Retinal pigment epithelial cell (primary cell): ENCODE data around the gene HHIPL1.
"Not testable (repeated sequence)": the region's sequence is repeated elsewhere in the genome, so short reads cannot be mapped to it uniquely, and the experiment has no call there.

Source experiments
- DNase-seq: peaks from one replicate; pipeline ENCODE4 v3.0.0-alpha.2; 2010; ENCODE audit warnings: low read depth
- H3K4me3 ChIP-seq: 2 replicates; pipeline ENCODE4 v1.5.1; 2011; ENCODE audit warnings: mild to moderate bottlenecking, low read length, control low read depth, moderate library complexity
- CTCF ChIP-seq: conservative IDR thresholded peaks from 2 replicates; pipeline ENCODE4 v1.5.1; 2011; ENCODE audit warnings: low read depth, low read length, control low read depth, inconsistent platforms

Gene HHIPL1

DNA sequence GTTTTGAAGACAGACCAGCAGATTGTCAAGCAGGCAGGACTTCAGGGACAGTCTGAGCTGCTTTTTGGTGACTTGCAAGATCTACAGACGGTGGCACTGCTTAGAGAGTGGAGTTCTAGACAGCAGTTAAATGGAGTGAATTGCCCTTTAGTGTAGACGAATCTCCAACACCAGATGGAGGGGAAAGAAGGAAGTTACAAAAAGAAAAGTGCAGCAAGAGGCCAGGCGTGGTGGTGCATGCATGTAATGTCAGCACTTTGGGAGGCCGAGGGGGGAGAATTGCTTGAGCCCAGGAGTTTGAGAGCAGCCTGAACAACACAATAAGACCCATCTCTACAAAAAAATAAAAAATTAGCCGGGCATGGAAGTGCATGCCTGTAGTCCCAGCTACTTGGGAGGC is 8.4 kb upstream of the HHIPL1 start:
- TF ChIP-seq CTCF, result no peak
- no peak overlapping the region for H3K4me3 ChIP-seq
- DNase-seq, result no peak

DNA sequence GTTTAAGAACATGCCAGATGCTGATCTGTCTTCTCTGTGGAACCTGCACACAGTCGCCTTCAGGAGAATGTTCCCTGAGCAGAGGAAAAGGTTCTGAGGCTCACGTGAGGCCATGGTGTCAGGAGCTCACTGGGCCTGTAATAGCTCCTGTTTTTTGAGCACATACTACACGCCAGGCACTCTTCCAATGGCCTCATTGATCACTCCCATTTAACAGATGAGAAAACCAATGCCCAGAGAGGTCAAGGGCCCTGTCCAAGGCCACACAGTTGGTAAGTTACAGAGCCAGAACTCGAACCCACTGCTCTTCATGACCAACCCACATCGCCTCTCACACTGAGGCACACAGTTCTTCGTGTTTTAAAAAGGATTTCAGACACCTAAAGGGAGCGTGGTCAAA is 7.3 kb upstream of the HHIPL1 start:
- no peak overlapping the region for H3K4me3 ChIP-seq
- TF ChIP-seq CTCF, result no peak
- no peak for DNase-seq

DNA sequence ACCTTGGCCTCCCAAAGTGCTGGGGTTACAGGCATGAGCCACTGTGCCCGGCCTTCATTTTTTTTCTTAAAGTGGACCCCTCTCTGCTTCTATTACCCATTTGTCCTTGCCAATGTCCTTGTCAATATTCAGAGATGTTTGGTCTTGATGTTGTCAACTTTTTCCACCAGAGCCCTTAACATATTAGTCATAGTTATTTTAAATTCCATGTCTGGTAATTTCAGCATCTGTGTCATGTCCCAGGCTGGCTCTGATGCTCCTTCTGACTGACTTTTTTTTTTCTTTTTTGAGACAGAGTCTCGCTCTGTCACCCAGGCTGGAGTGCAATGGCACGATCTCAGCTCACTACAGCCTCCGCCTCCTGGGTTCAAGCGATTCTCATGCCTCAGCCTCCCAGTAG is 2.2 kb upstream of the HHIPL1 start:
- H3K4me3 ChIP-seq, DNase-seq: not testable (repeated sequence)

DNA sequence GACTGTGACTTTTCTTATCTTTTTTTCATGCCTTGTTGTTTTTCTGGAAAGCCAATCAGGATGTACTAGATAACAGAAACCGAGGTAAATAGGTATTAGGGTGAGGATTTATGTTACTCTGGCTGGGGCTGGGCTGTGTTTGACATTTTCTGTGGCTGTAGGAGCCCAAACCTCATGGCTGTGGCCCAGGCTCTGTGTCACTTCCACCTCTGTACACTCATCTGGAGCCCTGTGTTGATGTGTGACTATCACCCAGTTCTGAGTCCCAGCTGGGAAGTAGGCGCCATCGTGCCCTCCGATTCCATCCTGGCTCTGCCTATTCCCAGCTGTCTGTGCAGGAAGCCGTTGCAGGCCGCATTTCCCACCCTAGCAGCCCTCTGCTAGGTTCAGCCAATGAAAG is 1.6 kb upstream of the HHIPL1 start:
- no peak overlapping the region for H3K4me3 ChIP-seq
- no peak for TF ChIP-seq CTCF
- no peak for DNase-seq

DNA sequence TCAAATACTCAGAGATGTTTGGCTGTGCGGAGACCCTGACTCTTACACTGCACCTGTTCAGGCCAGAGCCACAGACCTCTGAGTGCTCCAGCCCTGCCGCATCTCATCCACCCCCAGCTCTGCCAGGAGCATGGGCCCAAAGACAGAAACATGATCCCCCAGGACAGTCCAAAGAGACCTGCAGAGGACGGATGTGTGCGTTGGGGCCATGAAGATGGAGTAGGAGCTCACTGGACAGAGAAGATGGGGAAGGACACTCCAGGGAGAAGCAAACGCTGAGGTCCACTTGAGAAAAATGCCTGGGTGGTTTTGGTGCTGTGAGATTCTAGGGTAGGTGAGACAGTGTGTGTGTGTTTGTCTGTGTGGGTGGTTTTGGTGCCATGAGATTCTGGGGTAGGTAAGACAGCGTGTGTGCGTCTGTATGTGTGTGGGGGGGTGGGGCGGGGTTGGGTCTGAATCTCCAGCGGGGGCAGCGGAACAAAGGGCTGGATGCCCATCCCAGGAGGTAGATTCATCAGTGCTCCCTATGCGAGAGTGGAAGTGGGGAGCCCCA is 818 bp upstream of the HHIPL1 start:
- no peak overlapping the region for H3K4me3 ChIP-seq
- DNase-seq, result no peak
- no peak for TF ChIP-seq CTCF

GRCh38 chr14:99645545-99646505 is 896 bp downstream of the HHIPL1 start:
- no peak for DNase-seq
- TF ChIP-seq CTCF, result no peak
- no peak overlapping the region for H3K4me3 ChIP-seq

- peak; percentile 55 for DNase-seq
- no peak for TF ChIP-seq CTCF
- H3K4me3 ChIP-seq, result no peak overlapping the region
Measured at GRCh38 chr14:99647411-99647810, 2.5 kb downstream of the HHIPL1 start.
